T-helper 2 cell treated with Interferon-gamma antibody and Interleukin-4, amounts not matched to agents 100 ng/mL and 5 ng/mL, for 36 hours (primary cell): ENCODE data around the gene JTB. TPM values are rescaled to one million over a fixed set of nuclear protein-coding genes. Genes with fewer than 3 reads are reported as not detected.

Experiments used
- intact Hi-C: fragments of 100-400 bp; cut with micrococcal nuclease; formaldehyde crosslinking; loops from one replicate; pipeline ENCODE4 v1.15.1; 2023
- total RNA-seq: library from RNA; stranded (reverse); gene quantifications from 2 replicates; pipeline ENCODE4 v1.2.3, GENCODE V29; 2022

JTB gene
- total RNA-seq, 1 donor from 2014 or later, result 138 TPM

DNA sequence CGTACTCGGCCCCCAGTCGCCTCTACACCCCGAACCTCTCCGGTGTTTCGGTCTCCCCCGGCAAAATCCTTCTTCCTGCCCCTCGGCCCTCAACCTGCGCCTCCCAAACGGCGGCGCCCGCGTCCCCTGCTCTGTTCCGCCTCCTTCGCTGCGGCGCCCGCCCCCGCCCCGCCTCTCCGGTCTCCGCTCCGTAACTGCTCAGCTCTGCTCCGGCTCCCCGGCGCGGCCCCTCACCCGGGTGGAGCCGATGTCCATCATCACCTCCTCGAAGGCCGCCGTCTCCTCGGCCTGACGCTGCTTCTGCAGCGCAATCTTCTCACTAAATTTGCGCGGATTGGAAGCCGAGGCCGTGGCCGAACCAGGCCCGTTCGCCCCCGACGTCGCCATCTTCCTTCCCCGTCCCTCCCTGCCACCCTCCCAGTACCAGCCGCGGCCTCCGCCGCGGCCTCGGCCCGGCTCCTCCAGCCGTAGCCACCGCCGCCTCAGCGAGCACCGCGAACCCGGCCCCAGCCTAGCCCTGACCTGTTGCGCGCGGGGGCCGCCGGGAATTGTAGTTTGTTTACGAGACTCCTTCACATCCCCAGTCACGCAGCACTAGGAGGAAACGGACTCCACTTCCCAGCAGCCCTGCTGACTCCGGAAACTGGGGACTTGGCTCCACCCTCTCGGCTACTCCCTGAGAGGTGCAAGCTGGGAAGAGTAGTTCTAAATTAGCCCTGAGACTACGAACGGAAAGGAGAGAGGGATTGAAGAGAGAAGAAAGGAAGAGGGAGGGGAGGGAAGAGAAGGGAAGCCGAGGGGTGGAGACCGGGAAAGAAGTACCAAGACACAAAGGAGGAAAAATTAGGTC is 19.1 kb downstream of the JTB start, which contains the start of gene CRTC2:
Gene CRTC2, minus strand, starts transcription at position 502 of the 850 bp plus-strand sequence. Its CDS starts 115 bp downstream, at position 387.
- intact Hi-C loops, result loop anchor here (1.0 to 2.0 kb wide), 7 partner anchors 9 to 231 kb away; partner anchors contain the start of genes CREB3L4, DENND4B, JTB and RPS27

DNA sequence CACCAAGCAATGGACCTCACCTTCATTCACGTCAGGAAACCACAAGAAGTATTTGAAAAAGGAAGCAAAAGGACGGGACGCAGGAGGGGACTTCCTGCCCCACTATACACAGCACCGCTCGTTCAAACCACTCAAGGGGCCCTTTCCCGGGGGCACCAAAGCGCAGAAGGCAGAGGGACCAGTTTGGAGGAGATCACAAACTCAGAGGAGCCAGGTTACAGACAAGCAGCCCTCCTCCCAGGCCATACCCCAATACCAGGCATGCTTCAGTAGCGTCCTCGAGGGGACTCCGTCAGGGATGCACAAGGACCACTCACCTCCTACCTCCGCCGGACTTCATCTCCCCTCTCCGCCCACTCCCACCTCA is 19.7 kb downstream of the JTB start:
- intact Hi-C loops, result loop anchor here (1.0 to 2.0 kb wide), 7 partner anchors 10 to 230 kb away; partner anchors contain the start of genes CREB3L4, DENND4B, JTB and RPS27

DNA sequence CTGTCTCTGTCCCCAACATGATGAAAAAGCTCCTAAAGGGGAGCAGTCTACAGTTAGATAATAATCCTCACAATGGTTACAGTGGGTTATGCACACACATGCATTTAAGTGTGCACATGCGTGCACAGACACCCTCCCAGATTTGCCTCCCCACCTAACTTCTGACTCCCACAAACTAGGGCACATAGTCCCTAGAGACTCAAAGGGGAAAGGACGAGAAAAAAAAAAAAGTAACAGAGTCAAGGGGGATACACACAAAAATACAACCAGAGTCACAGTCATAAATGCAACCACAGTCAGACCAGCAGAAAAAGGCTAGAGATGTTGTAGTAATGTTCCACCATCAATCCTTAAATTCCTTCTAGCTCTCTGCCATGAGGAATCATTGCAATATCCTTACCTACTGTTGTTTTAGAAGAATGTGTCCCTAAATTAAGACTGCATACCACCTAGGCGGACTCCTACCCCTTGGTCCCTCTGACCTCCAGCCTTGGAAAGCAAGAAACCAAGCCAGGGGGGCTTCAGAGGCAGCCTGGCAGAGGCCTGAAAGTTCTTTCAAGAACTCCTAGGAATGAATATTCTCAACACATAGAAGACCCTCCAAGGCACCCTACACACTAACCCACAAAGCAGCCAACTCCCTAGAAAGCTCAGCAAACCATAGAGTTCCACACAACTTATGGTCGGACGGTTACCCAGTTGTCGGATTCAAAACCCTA is 20.3 kb downstream of the JTB start:
- intact Hi-C loops, result no loop called here

DNA sequence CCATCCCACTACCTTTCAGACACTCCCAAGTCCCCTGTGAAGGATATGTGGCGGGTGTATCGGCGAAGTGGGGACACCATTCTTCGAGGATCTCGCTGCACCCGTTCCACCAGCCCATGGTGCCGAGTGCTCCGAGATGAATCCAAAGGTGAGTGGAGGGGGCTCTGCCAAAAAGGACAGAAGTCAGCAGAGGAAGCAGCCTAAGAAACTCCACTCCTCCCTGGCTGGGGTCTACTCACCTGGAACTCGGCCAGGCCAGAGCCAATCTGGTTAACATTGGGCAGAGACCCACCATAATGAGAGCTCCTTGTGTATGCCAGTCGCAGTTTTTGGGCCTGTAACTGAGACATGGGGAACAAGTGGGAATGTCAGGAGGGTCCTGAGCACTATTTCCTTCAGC is 22.6 kb downstream of the JTB start:
- intact Hi-C loops, result no loop called here

DNA sequence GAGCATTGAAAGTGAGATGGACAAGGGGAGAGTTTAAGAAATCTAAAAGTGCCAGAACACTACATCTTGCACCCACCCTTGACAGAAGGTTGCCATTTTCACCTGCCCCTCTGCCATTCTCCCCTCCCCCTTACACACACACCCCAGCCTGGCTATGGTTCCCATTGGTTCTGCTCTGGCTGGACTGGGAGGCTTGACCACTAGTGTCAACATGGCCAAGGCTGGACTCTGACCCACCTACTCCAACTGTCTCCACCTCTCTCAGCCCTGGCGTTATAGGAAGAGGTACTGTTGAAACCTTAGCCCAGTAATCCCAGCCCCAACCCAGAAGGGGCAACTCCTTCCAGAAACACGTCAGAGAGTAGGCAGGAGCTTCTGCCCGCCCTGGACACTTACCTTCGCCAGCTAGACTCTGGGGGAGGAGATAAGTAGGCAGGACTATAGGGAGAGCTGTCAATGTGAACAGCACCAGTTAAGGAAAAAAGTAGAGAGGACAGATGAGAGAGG is 23.6 kb downstream of the JTB start:
- intact Hi-C loops, result no loop called here

DNA sequence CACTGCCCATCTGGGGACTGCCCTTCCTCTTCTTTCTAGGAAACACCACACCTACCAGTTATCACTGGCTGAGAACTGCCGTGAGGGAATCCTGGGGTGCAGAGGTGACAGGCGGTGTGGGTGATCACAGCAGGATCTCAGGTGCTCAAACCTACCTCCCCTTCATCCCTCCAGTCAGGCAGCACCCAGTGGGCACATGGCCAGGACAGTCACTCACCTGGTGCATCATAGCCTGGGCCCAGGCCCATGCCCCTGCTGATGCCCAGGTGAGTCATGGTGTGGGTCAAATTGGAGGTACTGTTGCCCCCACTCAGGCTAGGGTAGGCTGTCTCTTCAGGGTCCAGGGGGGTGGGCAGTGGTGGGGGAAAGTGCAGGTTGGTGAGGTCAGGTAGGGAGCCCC is 25.7 kb downstream of the JTB start:
- intact Hi-C loops, result no loop called here

DNA sequence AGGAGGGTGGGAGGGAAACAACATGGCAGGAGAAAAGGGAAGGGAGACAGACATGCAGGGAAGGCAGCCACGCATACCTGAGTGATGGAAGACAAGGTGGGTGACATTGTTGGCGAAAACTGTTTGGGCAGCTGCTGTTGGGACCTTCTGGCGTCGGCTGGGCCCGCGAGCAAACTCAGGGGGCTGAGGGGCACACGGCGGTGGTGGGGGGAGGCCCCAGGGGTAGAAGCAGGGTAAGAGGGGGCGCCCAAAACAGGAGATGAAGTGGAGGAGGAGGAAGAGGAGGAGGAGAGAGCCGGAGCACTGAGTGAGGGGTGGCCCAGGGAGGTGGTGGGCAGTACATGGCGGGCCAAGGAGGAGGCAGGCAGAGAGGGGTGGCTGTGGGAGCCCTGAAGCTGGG is 26.3 kb downstream of the JTB start:
- intact Hi-C loops, result no loop called here

DNA sequence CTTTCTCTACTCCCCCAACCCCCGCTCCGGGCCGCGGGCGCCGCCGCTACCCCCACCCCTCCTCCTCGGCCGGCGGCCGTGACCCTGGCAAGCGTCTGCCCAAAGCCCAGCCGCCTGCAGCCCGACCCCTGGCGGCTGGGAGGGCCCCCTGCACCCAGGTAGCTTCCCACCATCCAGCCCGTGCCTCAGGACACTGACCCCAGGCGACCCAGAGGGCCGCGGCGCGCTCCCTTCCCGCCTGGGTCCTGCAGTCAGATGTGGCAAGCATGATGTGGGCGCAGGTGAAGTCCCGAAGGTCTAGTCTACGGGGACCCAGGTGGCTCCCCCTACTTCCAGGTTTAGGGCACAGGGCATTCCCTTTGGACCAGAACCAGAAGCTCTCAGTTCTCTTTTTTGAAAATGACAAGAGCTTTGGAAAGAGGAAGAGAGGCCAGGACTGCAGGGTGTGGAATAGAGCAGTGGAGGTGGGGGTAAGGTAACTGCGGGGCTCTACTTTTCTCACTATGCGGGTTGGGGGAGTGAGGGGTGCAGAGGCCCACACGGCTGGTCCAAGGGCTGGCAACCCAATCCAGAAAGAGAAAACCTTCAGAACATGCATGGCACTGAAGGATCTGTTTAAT is 30.7 kb downstream of the JTB start, which contains the start of gene DENND4B:
Gene DENND4B, minus strand, starts transcription at position 97 of the 620 bp plus-strand sequence. CDS start 2,344 bp downstream, outside the sequence.
- intact Hi-C loops, result loop anchor here (1.0 kb wide), 2 partner anchors 12 to 125 kb away; partner anchors contain the start of gene CRTC2

DNA sequence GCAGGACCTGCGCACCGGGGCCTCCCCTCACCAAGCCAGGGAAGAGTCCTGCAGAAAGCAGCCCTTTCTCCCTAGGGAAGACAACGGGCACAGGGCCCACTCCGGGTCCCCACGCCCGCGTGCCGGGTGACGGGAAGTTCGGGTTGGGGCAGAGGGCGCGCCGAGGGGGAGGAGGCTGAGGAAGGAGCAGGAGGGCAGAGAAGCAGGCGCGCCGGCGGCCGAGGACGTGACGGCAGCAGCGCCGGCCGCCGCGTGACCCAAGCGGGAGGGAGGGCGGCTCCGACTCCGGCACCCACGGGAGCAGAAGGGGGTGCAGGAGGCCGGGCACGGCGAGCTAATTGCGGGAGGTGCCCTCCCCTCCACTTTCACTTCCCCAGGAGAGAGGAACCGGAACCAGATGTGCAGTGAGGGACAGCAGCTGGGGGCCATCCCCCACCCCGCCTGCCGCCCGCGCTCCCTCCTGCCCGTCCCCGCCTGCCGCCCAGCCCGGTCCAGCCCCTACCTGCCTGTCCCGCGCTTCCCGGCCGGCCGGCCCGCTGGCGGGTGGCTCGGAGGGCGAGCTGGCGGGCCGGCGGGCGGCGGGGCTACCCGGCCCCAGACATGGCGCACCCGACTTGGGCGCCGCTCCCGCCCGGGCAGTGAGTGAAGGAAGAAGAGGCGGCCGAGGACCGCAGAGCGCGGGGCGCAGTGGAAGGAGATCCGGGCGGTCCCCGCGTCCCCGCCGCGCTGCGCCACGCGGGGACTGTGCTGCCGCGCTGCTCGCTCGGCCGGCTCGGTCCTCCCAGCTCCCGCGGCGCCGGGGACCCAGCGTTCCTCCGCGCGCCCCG is 31.5 kb downstream of the JTB start:
- intact Hi-C loops, result loop anchor here (1.0 to 2.0 kb wide), 4 partner anchors 12 to 125 kb away; partner anchors contain the start of genes CRTC2 and JTB

DNA sequence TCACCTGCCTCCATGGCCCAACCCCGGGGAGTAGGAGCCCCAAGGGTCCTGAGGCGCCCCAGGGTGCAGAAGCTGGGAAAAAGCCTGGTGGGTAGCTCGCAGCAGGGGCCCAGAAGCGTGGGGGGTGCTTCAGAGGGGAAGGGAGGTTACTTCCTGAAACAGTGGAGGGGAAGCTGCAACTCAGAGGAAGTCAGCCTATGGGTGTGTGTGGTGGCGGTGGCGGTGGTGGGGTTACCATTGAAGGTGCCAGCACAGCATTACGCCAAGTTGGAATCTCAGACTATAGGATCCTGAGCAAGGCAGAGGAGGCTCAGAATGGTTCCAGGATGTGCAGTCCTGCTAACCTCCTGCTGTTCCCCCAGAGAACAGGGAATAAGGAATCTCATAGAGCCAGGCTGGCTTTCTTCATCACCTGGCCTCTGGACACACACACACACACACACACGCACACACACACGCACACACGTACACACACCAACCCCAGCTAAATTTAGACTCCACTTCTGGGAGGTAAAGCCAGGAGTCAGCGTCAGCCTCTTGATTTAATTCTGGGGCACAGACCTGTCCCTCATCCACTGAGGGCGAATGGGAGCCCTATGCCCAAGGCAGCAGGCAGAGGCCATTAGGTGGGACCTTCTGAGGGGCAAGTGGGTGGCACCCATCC is 32.2 kb downstream of the JTB start:
- intact Hi-C loops, result loop anchor here (1.0 to 2.0 kb wide), 2 partner anchors 22 to 32 kb away; partner anchors contain the start of gene JTB

DNA sequence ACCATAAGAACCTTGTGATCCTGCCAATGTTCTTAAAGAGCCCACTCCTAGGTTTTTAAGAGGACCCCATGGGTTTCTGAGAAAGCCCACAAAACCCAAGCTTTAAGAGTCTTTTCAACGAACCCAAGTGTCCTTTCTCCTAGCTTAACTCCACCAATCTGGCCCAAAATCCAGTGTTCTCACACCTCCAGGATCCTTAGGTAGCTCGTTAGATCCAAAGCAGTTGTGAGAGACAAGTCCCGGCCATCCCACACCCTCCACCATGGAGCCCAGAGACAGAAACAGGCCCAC is 32.7 kb downstream of the JTB start:
- intact Hi-C loops, result loop anchor here (1.0 to 2.0 kb wide), 2 partner anchors 21 to 32 kb away; partner anchors contain the start of gene JTB

DNA sequence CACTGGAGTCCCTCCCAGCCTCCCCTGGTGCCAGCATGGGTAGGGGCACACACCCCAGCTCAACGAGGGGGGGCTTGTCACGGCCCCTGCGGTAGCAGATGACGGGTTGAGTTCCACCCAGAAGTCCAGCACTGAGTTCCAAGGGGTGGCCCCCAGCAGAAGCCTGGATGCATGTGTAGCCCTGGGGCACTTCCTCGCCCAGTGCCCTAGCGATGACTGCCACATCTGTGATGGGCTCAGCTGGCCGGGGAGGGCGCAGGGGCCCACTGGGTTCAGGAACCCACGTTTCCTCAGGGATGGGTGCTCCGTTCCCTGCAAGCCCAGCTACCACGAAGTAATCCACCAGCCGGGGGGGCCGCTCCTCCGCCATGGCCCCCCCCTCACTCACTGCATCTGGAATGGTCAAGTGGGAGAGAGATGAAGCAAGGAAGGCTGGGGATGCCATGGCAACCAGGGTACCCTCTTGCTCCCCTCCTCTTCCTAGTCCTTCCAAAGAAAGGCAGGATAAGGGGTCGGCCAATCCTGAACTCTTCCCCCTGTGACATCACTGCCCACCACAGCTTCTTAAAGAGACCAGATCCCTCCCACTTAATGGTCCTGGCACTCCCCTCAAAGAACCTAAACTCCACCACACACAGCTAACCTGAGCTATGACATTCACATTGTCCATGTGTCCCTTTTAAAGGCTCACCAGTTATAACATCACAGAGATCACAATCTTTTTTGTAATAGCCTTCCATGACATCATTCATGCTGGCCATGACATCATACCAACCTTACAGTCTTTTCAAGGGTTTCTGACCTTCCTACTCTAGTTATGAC is 33.3 kb downstream of the JTB start:
- intact Hi-C loops, result loop anchor here (2.0 kb wide), 1 partner anchor 33 kb away; the partner anchor contains the start of gene JTB

DNA sequence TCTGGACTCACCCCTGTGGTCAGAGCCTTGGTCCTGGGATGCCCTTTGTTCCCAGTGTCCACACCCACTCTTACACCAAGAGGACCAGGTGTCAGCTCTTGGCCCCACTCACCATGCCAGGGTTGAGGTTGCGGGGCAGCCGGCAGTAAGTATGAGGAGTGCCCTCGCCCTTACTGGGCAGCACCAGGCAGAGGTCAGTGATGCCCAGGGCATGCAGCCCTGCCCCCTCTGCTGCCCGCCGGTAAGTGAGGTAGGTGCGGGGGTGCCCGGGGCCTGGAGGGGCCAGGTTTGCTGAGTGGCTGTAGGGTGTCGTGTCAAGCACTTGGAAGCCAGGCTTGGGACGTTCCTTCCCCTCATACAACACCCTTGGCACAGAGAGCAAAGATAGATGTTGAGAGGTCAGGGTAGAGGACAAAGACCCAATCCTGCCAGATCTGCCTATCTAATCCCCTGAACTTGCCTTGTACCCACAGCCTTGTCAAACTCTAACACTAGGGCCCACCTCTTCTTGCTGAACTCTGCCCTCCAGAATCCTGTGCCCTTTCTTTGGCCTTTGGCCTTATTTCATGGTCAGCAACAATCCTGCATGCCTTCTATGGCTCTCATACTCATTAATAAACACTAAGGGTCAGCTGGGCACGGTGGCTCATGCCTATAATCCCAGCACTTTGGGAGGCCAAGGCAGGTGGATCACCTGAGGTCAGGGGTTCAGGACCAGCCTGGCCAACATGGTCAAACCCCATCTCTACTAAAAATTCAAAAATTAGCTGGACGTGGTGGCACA is 34.5 kb downstream of the JTB start:
- intact Hi-C loops, result no loop called here

DNA sequence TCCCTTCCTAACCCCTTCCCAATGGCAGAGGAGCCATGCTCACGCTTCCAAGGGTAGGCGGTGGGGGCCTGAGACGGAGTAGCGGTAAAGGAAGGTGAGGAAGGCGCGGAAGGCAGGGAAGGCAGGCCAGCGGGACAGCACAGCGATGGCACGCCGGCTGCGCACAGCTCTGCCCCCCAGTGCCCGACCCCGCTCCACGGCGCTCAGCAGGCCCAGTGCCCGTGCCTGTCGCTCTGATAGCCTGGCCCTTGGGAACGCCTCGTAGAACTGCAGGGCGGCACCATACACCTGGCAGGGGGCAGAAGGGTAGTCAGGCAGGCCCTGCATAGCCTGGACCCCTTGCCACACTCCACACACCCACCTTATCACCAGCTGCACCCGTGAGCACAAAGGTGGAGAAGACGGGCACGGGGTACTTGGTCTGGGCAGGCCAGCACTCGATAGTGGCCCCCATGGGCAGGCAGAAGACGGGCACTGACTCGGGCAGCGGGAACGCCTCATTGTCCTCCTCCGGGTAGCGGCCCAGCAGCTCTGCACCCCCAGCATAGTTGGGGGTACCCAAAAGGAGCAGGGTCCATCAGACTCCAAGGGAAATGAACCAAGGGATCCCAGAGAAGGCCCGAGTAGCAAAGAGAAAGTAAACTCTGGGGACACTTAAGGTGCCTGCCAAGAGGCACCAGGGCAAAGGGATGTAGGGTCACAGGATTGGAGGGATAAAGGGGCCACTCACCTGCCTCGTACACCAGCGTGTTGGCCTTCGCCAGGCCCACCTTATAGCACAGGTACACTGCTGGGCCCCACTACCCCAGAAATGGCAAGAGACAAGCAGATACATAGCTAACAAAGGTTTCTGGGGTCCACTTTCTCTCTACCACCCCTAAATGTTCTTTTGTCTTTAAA is 35.4 kb downstream of the JTB start:
- intact Hi-C loops, result no loop called here

DNA sequence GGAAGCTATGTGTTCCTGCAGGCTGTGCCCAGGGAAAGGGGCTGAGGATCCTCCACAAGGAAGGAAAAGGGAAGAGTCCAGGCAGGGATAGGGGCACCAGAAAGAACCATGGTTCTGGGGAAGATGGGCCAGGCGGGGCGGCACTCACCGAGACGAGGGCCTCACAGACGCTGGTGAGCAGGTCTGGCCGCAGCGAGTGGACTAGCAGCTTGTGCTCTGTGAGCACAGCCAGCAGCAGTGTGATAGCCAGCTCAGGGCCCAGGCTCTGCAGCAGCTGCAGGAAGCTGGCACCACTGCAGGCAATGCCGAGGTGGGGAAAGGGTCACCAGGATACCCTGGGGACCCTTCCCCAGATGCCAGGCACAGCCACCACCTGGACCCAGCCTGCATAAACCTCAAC is 36.7 kb downstream of the JTB start:
- intact Hi-C loops, result no loop called here

DNA sequence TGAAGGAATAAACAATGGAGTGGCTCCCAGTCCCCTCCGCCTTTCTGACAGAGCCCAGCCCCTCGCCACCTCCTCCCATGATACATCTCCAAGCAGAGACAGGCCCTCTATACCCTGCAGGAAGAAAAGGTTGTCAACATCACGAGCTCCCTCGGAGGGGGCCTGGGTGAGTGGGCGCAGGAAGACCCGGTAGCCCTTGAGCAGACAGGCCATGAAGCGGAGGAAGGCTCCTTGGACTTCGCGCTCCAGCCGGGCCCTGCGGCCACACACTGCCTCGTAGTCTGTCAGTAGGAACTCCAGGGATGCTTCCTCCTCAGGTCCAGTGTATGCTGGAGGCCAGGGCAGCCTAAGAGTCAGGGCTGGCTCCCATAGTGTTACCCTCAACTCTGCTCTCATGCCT is 38.0 kb downstream of the JTB start:
- intact Hi-C loops, result no loop called here

DNA sequence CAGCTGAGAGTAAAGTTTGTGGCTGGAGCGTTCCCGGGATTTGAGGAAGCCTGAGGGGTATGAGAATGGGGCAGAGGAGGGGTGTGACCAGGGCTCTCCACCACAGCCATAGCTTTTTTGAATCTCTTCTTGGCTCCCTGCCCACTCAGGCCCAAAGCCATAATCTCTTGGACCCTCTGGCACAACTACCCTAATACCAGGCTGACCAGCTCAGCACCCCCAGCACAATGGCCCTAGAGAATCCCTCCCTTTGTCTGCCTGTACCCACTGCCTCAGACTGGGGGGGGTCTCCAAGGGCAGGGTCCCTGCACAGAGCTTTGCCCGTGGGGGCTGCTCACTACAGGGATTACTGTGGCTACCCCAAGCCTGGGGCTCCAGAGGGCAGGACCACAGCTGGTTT is 38.5 kb downstream of the JTB start:
- intact Hi-C loops, result no loop called here
